NCI-H226 (cell line): ENCODE results near the gene CLOCK.

Experiments used
- DNase-seq: peaks from one replicate; pipeline ENCODE4 v3.0.0-alpha.2; 2015

The CLOCK gene

DNA sequence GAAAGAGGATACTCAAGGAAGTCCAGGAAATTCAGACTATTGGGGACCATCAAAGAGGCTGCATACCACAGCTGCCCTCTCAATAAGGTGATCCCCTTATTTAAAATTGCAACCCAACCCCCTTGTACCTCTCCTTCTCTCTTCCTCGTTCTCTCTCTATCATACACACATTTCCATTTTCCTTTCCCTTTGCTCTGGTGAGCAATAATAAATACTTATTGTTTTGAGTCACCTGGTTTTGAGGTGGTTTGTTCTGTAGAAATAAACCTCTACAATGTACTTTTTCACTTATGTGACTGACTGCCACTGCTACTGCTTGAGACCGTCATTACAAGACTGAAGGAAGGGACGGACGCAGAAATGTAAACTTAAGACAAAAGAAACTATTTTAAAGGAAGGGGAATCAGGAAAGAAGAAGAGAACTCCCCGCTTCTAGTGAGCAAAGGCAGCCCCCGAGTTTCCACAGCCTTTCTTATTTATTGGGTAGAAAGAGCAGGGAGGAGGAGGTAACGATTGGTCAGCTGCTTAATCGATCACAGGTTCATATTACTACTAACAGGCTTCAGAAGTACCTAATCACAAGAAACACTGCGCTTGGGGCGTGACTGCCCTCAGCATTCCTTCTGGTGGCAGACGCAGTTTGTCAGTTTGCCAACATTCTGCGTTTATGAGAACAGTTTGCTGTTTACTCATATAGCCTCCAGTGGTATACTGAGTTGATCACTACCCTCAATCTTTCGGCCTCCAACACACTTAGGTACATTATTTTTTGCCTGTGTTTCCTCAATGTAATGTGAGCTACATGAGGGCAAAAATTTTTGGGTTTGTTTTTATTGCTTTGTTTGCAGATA is 167.9 kb downstream of the CLOCK start:
- no peak for DNase-seq
